K562 (cell line): ENCODE results near the gene TRAPPC5. TPM values are rescaled to one million over a fixed set of nuclear protein-coding genes. Genes with fewer than 3 reads are reported as not detected.
A peak's percentile ranks its signal among the peaks of the same experiment; 100 is the strongest.
"Not testable (repeated sequence)": the region's sequence is repeated elsewhere in the genome, so short reads cannot be mapped to it uniquely, and the experiment has no call there.

Experiments used
- ATAC-seq: fragments of 200-7000 bp; cut with Tn5 transposase; 3 replicates; pipeline ENCODE4 v1.9.1; 2020; ENCODE audit warnings: moderate library complexity
- BruUV-seq: library from RNA; stranded (reverse); fragments of 400-500 nt; replicated peaks from 2 replicates; lab custom pipeline; 2021; lab: Mats Ljungman, UMichigan
- CTCF ChIA-PET: fragments of 300-600 bp; formaldehyde crosslinking; extraction: SDS; loops from one replicate; lab custom pipeline; 2021; ENCODE audit warnings: low intra/inter-chr PET ratio; lab: Yijun Ruan, JAX
- POLR2A ChIA-PET: fragments of 300-600, 350-650 bp; sonication (Branson Sonifier 250); formaldehyde crosslinking; extraction: SDS; loops from one replicate; lab custom pipeline; 2021; ENCODE audit warnings: antibody characterized with exemption, inconsistent platforms; lab: Yijun Ruan, JAX
- DNase-seq, 4 experiments: peaks; one replicate each; pipeline versions ENCODE4 v3.0.0 to v3.0.0-alpha.2; 2011 to 2018; ENCODE audit warnings: low spot score in 3 of 4, mixed read lengths in 3 of 4; ENCODE audit errors: extremely low read depth in 1 of 4
- FAIRE-seq: peaks from 2 replicates; lab custom pipeline; 2011; peaks lifted over from hg19 to GRCh38; lab: Jason Lieb, UNC
- H2AFZ ChIP-seq: 2 replicates; pipeline ENCODE4 v1.6.0; 2011; ENCODE audit warnings: low read depth, low read length, control low read depth, inconsistent platforms
- H3K27ac ChIP-seq: fragments of 200-600 bp; 3 replicates; pipeline ENCODE4 v1.8.0; 2011; ENCODE audit warnings: low read depth, mild to moderate bottlenecking, control low read depth, inconsistent platforms, low read length, moderate library complexity, mixed read lengths; ENCODE audit errors: extremely low read depth
- H3K27me3 ChIP-seq, 2 experiments: fragments of 300-600 bp in 1 of 2; 2 replicates in 1 of 2; 3 replicates in 1 of 2; pipeline versions ENCODE4 v1.6.0 to v1.8.0; 2011; ENCODE audit warnings: inconsistent platforms in 2 of 2, low read length in 2 of 2, mild to moderate bottlenecking in 1 of 2, mixed read lengths in 1 of 2, moderate library complexity in 1 of 2; ENCODE audit not compliant: control insufficient read depth in 2 of 2, insufficient read depth in 2 of 2
- H3K36me3 ChIP-seq: fragments of 300-600 bp; 3 replicates; pipeline ENCODE4 v1.8.0; 2011; ENCODE audit warnings: mild to moderate bottlenecking, low read length, inconsistent platforms; ENCODE audit not compliant: control insufficient read depth, insufficient read depth
- H3K4me1 ChIP-seq, 2 experiments: fragments of 200-600 bp in 1 of 2; replicated peaks in 1 of 2; 2 replicates in 1 of 2; 3 replicates in 1 of 2; pipeline versions ENCODE4 v1.5.1 to v1.8.0; 2011; ENCODE audit warnings: inconsistent platforms in 2 of 2, low read length in 2 of 2, mild to moderate bottlenecking in 1 of 2, mixed read lengths in 1 of 2, moderate library complexity in 1 of 2; ENCODE audit not compliant: control insufficient read depth in 2 of 2, insufficient read depth in 2 of 2
- H3K4me2 ChIP-seq: 2 replicates; pipeline ENCODE4 v1.6.1; 2011; ENCODE audit warnings: low read length, control low read depth, inconsistent platforms, mixed read lengths; ENCODE audit not compliant: insufficient read depth
- H3K4me3 ChIP-seq: fragments of 200-600 bp; sonication (generic), shearing (Covaris generic); 2 replicates; pipeline ENCODE4 v1.5.1; 2016; ENCODE audit warnings: control low read depth, inconsistent platforms
- H3K79me2 ChIP-seq: fragments of 200-600 bp; 3 replicates; pipeline ENCODE4 v1.8.0; 2011; ENCODE audit warnings: low read length, inconsistent platforms; ENCODE audit not compliant: control insufficient read depth, insufficient read depth
- H3K9ac ChIP-seq, 2 experiments: 2 replicates each; pipeline versions ENCODE4 v1.6.0 to v1.6.1; 2011; ENCODE audit warnings: low read depth in 2 of 2, low read length in 2 of 2, control low read depth in 1 of 2, inconsistent platforms in 1 of 2, mild to moderate bottlenecking in 1 of 2, mixed read lengths in 1 of 2; ENCODE audit not compliant: insufficient read depth in 1 of 2
- H3K9me1 ChIP-seq: one replicate; pipeline ENCODE4 v1.6.0; 2011; ENCODE audit warnings: inconsistent platforms, mild to moderate bottlenecking, low read length, moderate library complexity; ENCODE audit not compliant: control insufficient read depth, insufficient read depth
- H3K9me3 ChIP-seq: replicated peaks from 2 replicates; pipeline ENCODE4 v1.5.1; 2011; ENCODE audit warnings: low read depth, low read length, inconsistent platforms; ENCODE audit not compliant: control insufficient read depth, insufficient read depth
- H4K20me1 ChIP-seq: replicated peaks from 2 replicates; pipeline ENCODE4 v1.6.1; 2011; ENCODE audit warnings: low read length, inconsistent platforms, mixed read lengths; ENCODE audit not compliant: control insufficient read depth, insufficient read depth
- POLR2AphosphoS2 ChIP-seq: IDR thresholded peaks from 2 replicates; pipeline ENCODE4 v1.6.1; 2012; ENCODE audit warnings: low read length, improper control_type of control experiment
- POLR2G ChIP-seq: fragments of 200-400 bp; formaldehyde crosslinking; IDR thresholded peaks from 2 replicates; pipeline ENCODE4 v1.6.1; 2017; ENCODE audit warnings: low read depth, mild to moderate bottlenecking, antibody characterized with exemption, low read length, moderate library complexity
- RBFOX2 ChIP-seq: fragments of 200-400 bp; formaldehyde crosslinking; IDR thresholded peaks from 2 replicates; pipeline ENCODE4 v1.6.1; 2017; ENCODE audit warnings: low read depth, mild to moderate bottlenecking, low read length, moderate library complexity
- WGBS: fragments of 100-300 bp; shearing (Covaris generic); methylation state at CpG from one replicate; pipeline ENCODE4 v1.1.6; 2016; ENCODE audit warnings: low coverage, mixed read lengths; ENCODE audit not compliant: insufficient coverage; ENCODE audit errors: missing lambda C conversion rate; 5-methylcytosine and 5-hydroxymethylcytosine counted together
- in situ Hi-C: fragments of 300-500 bp; cut with MboI; formaldehyde crosslinking; loops from 4 replicates; pipeline ENCODE4 v1.15.0; 2018; ENCODE audit warnings: inconsistent platforms, mixed read lengths
- intact Hi-C: fragments of 100-400 bp; cut with micrococcal nuclease; formaldehyde crosslinking; loops from 2 replicates; pipeline ENCODE4 v1.14.2; 2022
- polyA plus RNA-seq, 8 experiments: library from polyadenylated mRNA; depleted of rRNA in 4 of 8; stranded (reverse) in 5 of 8; unstranded in 3 of 8; fragments of >200 nt; fragmentation: Nextera tagmentation in 2 of 8; fragmentation: Illumina TruSeq in 1 of 8; extraction: Ambion mirVana in 2 of 8; extraction: Trizol in 1 of 8; gene quantifications; 2 replicates each; pipeline versions ENCODE4 v1.2.1 to v1.2.3, GENCODE V29; 2011 to 2014; ENCODE audit warnings: inconsistent platforms in 1 of 8, missing spikeins in 1 of 8
- total RNA-seq, 7 experiments: library from RNA; depleted of rRNA in 6 of 7; stranded (reverse); fragments of >200 nt in 6 of 7; fragmentation: Illumina TruSeq in 2 of 7; extraction: Trizol in 2 of 7; gene quantifications; 2 replicates each; pipeline versions ENCODE4 v1.2.1 to v1.2.3, GENCODE V29; 2011 to 2021; ENCODE audit warnings: low replicate concordance in 1 of 7
- TF ChIP-seq, protein P1 (sequence below): fragments of 250-450 bp; sonication (Bioruptor Pico); IDR thresholded peaks from 2 replicates; pipeline ENCODE4 v1.8.0; 2021; ENCODE audit warnings: mild to moderate bottlenecking, moderate library complexity

TRAPPC5 gene
- total and polyA plus RNA-seq, 9 of the 15 experiments (the other 6 are each of a cell fraction or from before 2014, with no cell fraction given) = 2.0 to 76.9 (median 29.3) TPM

DNA sequence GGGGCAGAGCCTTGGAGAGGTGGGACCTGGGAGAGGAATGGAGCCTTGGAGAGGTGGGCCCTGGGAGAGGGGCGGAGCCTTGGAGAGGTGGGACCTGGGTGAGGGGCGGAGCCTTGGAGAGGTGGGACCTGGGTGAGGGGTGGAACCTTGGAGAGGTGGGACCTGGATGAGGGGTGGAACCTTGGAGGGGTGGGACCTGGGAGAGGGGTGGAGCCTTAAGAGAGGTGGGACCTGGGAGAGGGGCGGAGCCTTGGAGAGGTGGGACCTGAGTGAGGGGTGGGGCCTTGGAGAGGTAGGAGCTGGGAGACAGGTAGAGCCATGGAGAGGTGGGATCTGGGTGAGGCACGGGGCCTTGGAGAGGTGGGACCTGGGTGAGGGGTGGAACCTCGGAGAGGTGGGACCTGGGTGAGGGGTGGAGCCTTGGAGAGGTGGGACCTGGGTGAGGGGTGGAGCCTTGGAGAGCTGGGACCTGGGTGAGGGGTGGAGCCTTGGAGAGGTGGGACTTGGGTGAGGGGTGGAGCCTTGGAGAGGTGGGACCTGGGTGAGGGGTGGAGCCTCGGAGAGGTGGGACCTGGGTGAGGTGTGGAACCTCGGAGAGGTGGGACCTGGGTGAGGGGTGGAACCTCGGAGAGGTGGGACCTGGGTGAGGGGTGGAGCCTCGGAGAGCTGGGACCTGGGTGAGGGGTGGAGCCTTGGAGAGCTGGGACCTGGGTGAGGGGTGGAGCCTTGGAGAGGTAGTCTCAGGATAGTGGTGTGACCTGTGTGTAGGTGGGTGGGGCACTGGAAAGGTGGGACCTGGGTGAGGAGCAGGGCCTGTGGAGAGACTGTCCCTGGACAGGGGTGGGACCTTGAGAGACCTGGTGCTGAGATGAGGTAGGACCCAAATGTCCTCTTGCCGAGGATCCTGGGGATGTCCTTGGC lies 36.7 kb upstream of the TRAPPC5 start:
- WGBS = 60% methylated on average over 5 of the region's 10 CpGs
- H3K4me2 ChIP-seq, H3K9ac ChIP-seq, in situ Hi-C loops, H3K4me3 ChIP-seq, H3K27me3 ChIP-seq, H3K27ac ChIP-seq, intact Hi-C loops, BruUV-seq, H3K9me3 ChIP-seq, H3K9me1 ChIP-seq, CTCF ChIA-PET, H2AFZ ChIP-seq: not testable (repeated sequence)
- peak; percentile 91 for FAIRE-seq
- ATAC-seq = peak; percentile 82
- POLR2A ChIA-PET = interaction anchor here (1.2 to 2.0 kb wide), 2 partner anchors 9 to 14 kb away, joined by 5 to 8 read pairs; partner anchors contain the start of genes PET100 and XAB2
- H3K79me2 ChIP-seq = peaks cover 17% of the 10 kb centered on the region
- H3K36me3 ChIP-seq = peaks cover 70% of the 10 kb centered on the region; the same call in 2 of the 3 replicates
- peaks cover 0 to 65% of the 10 kb centered on the region in 2 experiments; a peak in 4 of 5 replicates for H3K4me1 ChIP-seq
- DNase-seq = peak; percentile 76 to 94 (median 86)
- TF ChIP-seq POLR2G (peak; percentile 33), RBFOX2 (peak; percentile 68), POLR2AphosphoS2 (0 out of 2 replicates have a peak, but pooled peaks have one; percentile 60)
- H4K20me1 ChIP-seq = peaks cover 19% of the 10 kb centered on the region

GRCh38 chr19:7644550-7644877 lies 36.1 kb upstream of the TRAPPC5 start:
- H4K20me1 ChIP-seq = peaks cover 15% of the 10 kb centered on the region
- peaks cover 0 to 61% of the 10 kb centered on the region in 2 experiments; a peak in 4 of 5 replicates for H3K4me1 ChIP-seq
- peaks cover 6% of the 10 kb centered on the region; the same call in 1 of the 2 replicates for H3K9me3 ChIP-seq
- WGBS = 97% methylated on average over 10 of the region's 20 CpGs
- BruUV-seq = no TSS peak
- H2AFZ ChIP-seq = no peak overlapping the region
- peaks cover 11% of the 10 kb centered on the region for H3K79me2 ChIP-seq
- no peak for DNase-seq
- TF ChIP-seq POLR2G = peak; percentile 37; the same call in 1 of the 2 replicates
- TF ChIP-seq, protein P1, sequence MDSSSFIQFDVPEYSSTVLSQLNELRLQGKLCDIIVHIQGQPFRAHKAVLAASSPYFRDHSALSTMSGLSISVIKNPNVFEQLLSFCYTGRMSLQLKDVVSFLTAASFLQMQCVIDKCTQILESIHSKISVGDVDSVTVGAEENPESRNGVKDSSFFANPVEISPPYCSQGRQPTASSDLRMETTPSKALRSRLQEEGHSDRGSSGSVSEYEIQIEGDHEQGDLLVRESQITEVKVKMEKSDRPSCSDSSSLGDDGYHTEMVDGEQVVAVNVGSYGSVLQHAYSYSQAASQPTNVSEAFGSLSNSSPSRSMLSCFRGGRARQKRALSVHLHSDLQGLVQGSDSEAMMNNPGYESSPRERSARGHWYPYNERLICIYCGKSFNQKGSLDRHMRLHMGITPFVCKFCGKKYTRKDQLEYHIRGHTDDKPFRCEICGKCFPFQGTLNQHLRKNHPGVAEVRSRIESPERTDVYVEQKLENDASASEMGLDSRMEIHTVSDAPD (CRISPR knock-in tag) = no peak
- TF ChIP-seq RBFOX2 = peak; percentile 19; the same call in 1 of the 2 replicates
- TF ChIP-seq, all 486 proteins: peak for 2
- ATAC-seq (no peak), FAIRE-seq (no peak)
- intact Hi-C loops (no loop called here), in situ Hi-C loops (no loop called here)
- no peaks in the 10 kb centered on the region for H3K9me1 ChIP-seq
- H3K36me3 ChIP-seq = peaks cover 64% of the 10 kb centered on the region; the same call in 2 of the 3 replicates
- CTCF ChIA-PET = no interaction called here
- H3K4me2 ChIP-seq = no peak overlapping the region
- H3K4me3 ChIP-seq = no peak overlapping the region
- no peaks in the 10 kb centered on the region; a peak in 1 of 5 replicates for H3K27me3 ChIP-seq
- no peak overlapping the region for H3K27ac ChIP-seq
- no peak overlapping the region for H3K9ac ChIP-seq
- POLR2A ChIA-PET = interaction anchor here (1.2 to 2.0 kb wide), 2 partner anchors 10 to 15 kb away, joined by 5 to 8 read pairs; partner anchors contain the start of genes PET100 and XAB2
